GM23248 (cell line): ENCODE results near the gene PCED1B. TPM values are rescaled to one million over a fixed set of nuclear protein-coding genes. Genes with fewer than 3 reads are reported as not detected.

ENCODE experiments used
- DNase-seq: peaks from one replicate; pipeline ENCODE4 v3.0.0-alpha.2; 2015
- H2AFZ ChIP-seq: fragments of 200-600 bp; sonication (generic); 2 replicates; pipeline ENCODE4 v1.6.1; 2016; ENCODE audit warnings: antibody characterized with exemption
- H3F3A ChIP-seq: fragments of 200-600 bp; sonication (generic); 2 replicates; pipeline ENCODE4 v1.6.1; 2016; ENCODE audit warnings: mild to moderate bottlenecking, antibody characterized with exemption, mixed run types; ENCODE audit not compliant: insufficient read depth
- H3K27ac ChIP-seq: fragments of 200-600 bp; sonication (generic); 2 replicates; pipeline ENCODE4 v1.5.1; 2016; ENCODE audit warnings: mild to moderate bottlenecking
- H3K27me3 ChIP-seq: fragments of 200-600 bp; sonication (generic); replicated peaks from 2 replicates; pipeline ENCODE4 v1.6.1; 2016; ENCODE audit warnings: mild to moderate bottlenecking; ENCODE audit not compliant: insufficient read depth
- H3K36me3 ChIP-seq: fragments of 200-600 bp; sonication (generic); 2 replicates; pipeline ENCODE4 v1.6.1; 2016; ENCODE audit warnings: low read depth, mild to moderate bottlenecking
- H3K4me1 ChIP-seq: fragments of 200-600 bp; sonication (generic); 2 replicates; pipeline ENCODE4 v1.6.1; 2016; ENCODE audit warnings: mild to moderate bottlenecking; ENCODE audit not compliant: insufficient read depth
- H3K4me2 ChIP-seq: fragments of 200-600 bp; sonication (generic); one replicate; pipeline ENCODE4 v1.6.1; 2016; ENCODE audit warnings: mild to moderate bottlenecking; ENCODE audit not compliant: unreplicated experiment
- H3K4me3 ChIP-seq: fragments of 200-600 bp; sonication (generic); 2 replicates; pipeline ENCODE4 v1.5.1; 2016; ENCODE audit warnings: mild to moderate bottlenecking
- H3K79me2 ChIP-seq: fragments of 200-600 bp; sonication (generic); 2 replicates; pipeline ENCODE4 v1.6.1; 2016; ENCODE audit warnings: mild to moderate bottlenecking; ENCODE audit not compliant: insufficient read depth
- H3K9ac ChIP-seq: fragments of 200-600 bp; sonication (generic); 2 replicates; pipeline ENCODE4 v1.6.1; 2016; ENCODE audit warnings: mild to moderate bottlenecking
- H3K9me2 ChIP-seq: fragments of 200-600 bp; sonication (generic); 2 replicates; pipeline ENCODE4 v1.6.1; 2016; ENCODE audit warnings: mixed run types, mild to moderate bottlenecking, moderate library complexity; ENCODE audit not compliant: insufficient read depth
- H3K9me3 ChIP-seq: fragments of 200-600 bp; sonication (generic); one replicate; pipeline ENCODE4 v1.6.1; 2017; ENCODE audit warnings: low read depth
- H4K20me1 ChIP-seq: fragments of 200-600 bp; sonication (generic); 2 replicates; pipeline ENCODE4 v1.6.0; 2016; ENCODE audit not compliant: insufficient read depth
- EZH2 ChIP-seq: fragments of 200-600 bp; sonication (generic); IDR thresholded peaks from 2 replicates; pipeline ENCODE4 v1.6.1; 2018; ENCODE audit warnings: antibody characterized with exemption, mild to moderate bottlenecking; ENCODE audit not compliant: insufficient read depth, poor library complexity, severe bottlenecking
- EZH2phosphoT487 ChIP-seq: fragments of 200-600 bp; sonication (generic); IDR thresholded peaks from 2 replicates; pipeline ENCODE4 v1.6.1; 2018; ENCODE audit warnings: antibody characterized with exemption, moderate library complexity, mild to moderate bottlenecking, low read depth; ENCODE audit not compliant: insufficient read depth
- WGBS, 2 experiments: methylation state at CpG; one replicate each; pipeline ENCODE4 v1.1.6; 2015 to 2017; ENCODE audit warnings: low lambda C conversion rate in 2 of 2, low coverage in 1 of 2; ENCODE audit errors: missing lambda C conversion rate in 2 of 2; 5-methylcytosine and 5-hydroxymethylcytosine counted together
- in situ Hi-C: fragments of 300-500 bp; cut with MboI; formaldehyde crosslinking; loops from 2 replicates; pipeline ENCODE4 v1.15.0; 2020
- polyA plus RNA-seq: library from polyadenylated mRNA; unstranded; fragments of >200 nt; fragmentation: Nextera tagmentation; extraction: Ambion mirVana; gene quantifications from 2 replicates; pipeline ENCODE4 v1.2.1, GENCODE V29; 2016
- total RNA-seq: library from RNA; depleted of rRNA; stranded (reverse); fragments of >200 nt; shearing (Covaris generic); gene quantifications from 2 replicates; pipeline ENCODE4 v1.2.3, GENCODE V29; 2014

PCED1B gene
- total and polyA plus RNA-seq, 2 experiments from 2014 or later = 3.5 to 3.6 TPM

GRCh38 chr12:47082796-47083621, 3.6 kb downstream of the PCED1B start:
- Histone ChIP-seq H3K27ac (peak overlapping the region; percentile 15; the same call in 1 of the 2 replicates), H3K9me3 (no peaks in the 10 kb centered on the region), H3K4me2 (no peak overlapping the region), H3K9me2 (no peaks in the 10 kb centered on the region), H3F3A (peaks cover 55% of the 10 kb centered on the region), H2AFZ (no peak overlapping the region), H3K79me2 (peaks cover 8% of the 10 kb centered on the region; the same call in 1 of the 2 replicates), H3K4me1 (peaks cover 72% of the 10 kb centered on the region), H3K4me3 (no peak overlapping the region), H3K36me3 (no peaks in the 10 kb centered on the region), H3K9ac (no peak overlapping the region), H3K27me3 (no peaks in the 10 kb centered on the region), H4K20me1 (no peaks in the 10 kb centered on the region)
- TF ChIP-seq EZH2 (no peak), EZH2phosphoT487 (no peak)
- peak; percentile 95 for DNase-seq
- 69 to 70% methylated on average over 7 of the region's 7 CpGs for WGBS, 2 experiments
- in situ Hi-C loops = no loop called here

GRCh38 chr12:47084172-47084571, 4.8 kb downstream of the PCED1B start:
- Histone ChIP-seq H3K27ac (no peak overlapping the region), H3K9me3 (no peaks in the 10 kb centered on the region), H3K4me1 (peaks cover 77% of the 10 kb centered on the region), H3K4me3 (no peak overlapping the region), H3K36me3 (no peaks in the 10 kb centered on the region), H3F3A (peaks cover 52% of the 10 kb centered on the region), H3K9me2 (no peaks in the 10 kb centered on the region), H3K27me3 (no peaks in the 10 kb centered on the region), H4K20me1 (no peaks in the 10 kb centered on the region), H3K79me2 (no peaks in the 10 kb centered on the region), H3K9ac (no peak overlapping the region), H2AFZ (no peak overlapping the region), H3K4me2 (no peak overlapping the region)
- DNase-seq = no peak
- 91 to 100% methylated on average over 1 of the region's 1 CpG for WGBS, 2 experiments
- in situ Hi-C loops = no loop called here
- TF ChIP-seq EZH2phosphoT487 (no peak), EZH2 (no peak)

GRCh38 chr12:47085815-47086252, 6.4 kb downstream of the PCED1B start:
- Histone ChIP-seq H3K27me3 (no peaks in the 10 kb centered on the region), H3K4me1 (peaks cover 76% of the 10 kb centered on the region), H3K27ac (0 out of 2 replicates have a peak overlapping the region, but pooled peaks have one; percentile 5), H3F3A (peaks cover 43% of the 10 kb centered on the region), H3K9me3 (no peaks in the 10 kb centered on the region), H3K9me2 (no peaks in the 10 kb centered on the region), H4K20me1 (no peaks in the 10 kb centered on the region), H3K4me2 (peak overlapping the region; percentile 18), H2AFZ (no peak overlapping the region), H3K36me3 (no peaks in the 10 kb centered on the region), H3K9ac (no peak overlapping the region), H3K79me2 (no peaks in the 10 kb centered on the region), H3K4me3 (no peak overlapping the region)
- in situ Hi-C loops = no loop called here
- no peak for TF ChIP-seq EZH2phosphoT487
- TF ChIP-seq EZH2 = no peak
- WGBS, 2 experiments = 52 to 61% methylated on average over 6 of the region's 6 CpGs
- DNase-seq = peak; percentile 69

GRCh38 chr12:47087088-47087688, 7.8 kb downstream of the PCED1B start:
- peaks cover 29% of the 10 kb centered on the region for H3F3A ChIP-seq
- no peaks in the 10 kb centered on the region for H3K27me3 ChIP-seq
- H3K9me2 ChIP-seq = no peaks in the 10 kb centered on the region
- H2AFZ ChIP-seq = no peak overlapping the region
- H3K27ac ChIP-seq = no peak overlapping the region
- in situ Hi-C loops = no loop called here
- H3K4me1 ChIP-seq = peaks cover 62% of the 10 kb centered on the region
- WGBS, 2 experiments = 87 to 92% methylated on average over 2 of the region's 2 CpGs
- DNase-seq = no peak
- no peaks in the 10 kb centered on the region for H3K36me3 ChIP-seq
- H3K4me2 ChIP-seq = peak overlapping the region; percentile 32
- H3K4me3 ChIP-seq = no peak overlapping the region
- H3K9me3 ChIP-seq = no peaks in the 10 kb centered on the region
- no peaks in the 10 kb centered on the region for H3K79me2 ChIP-seq
- no peaks in the 10 kb centered on the region for H4K20me1 ChIP-seq
- TF ChIP-seq EZH2 = no peak
- no peak overlapping the region for H3K9ac ChIP-seq
